ENCODE data around the gene AACS.

- TF ChIP-seq CTCF (IDR thresholded peaks at IDR 0.05) (no peak), POLR2A (IDR thresholded peaks at IDR 0.05) (no peak)
Measured at GRCh38 chr12:125120566-125120965, 55.3 kb downstream of the AACS start.

Measured in thyroid gland (tissue), 4 donors.